Measurements from ENCODE around the gene CLEC3B. TPM values are rescaled to one million over a fixed set of nuclear protein-coding genes. Genes with fewer than 3 reads are reported as not detected.
"Not testable (repeated sequence)": the region's sequence is repeated elsewhere in the genome, so short reads cannot be mapped to it uniquely, and the experiment has no call there.

Gene CLEC3B
- polyA plus RNA-seq, 10 donors = 77.5 to 210 (median 102) TPM

- DNase-seq = no peak
These were observed 7.7 kb downstream of the CLEC3B start for GRCh38 chr3:45033791-45034190.

- peak in 1 of 3 donors; percentile 57 for DNase-seq
These were observed 8.6 kb downstream of the CLEC3B start for GRCh38 chr3:45034612-45035252.

- peak in 1 of 3 donors; percentile 77 for DNase-seq
These were observed 9.6 kb downstream of the CLEC3B start for GRCh38 chr3:45035441-45036301.

- DNase-seq = peak; percentile 89 to 92 (median 91)
These were observed 11.8 kb downstream of the CLEC3B start for GRCh38 chr3:45037720-45038455.

- DNase-seq = no peak
These were observed 15.6 kb downstream of the CLEC3B start for GRCh38 chr3:45041666-45042065.

GRCh38 chr3:45042162-45042561 lies 16.1 kb downstream of the CLEC3B start:
- no peak for DNase-seq

- peak in 2 of 3 donors; percentile 34 to 80 for DNase-seq
These were observed 17.7 kb downstream of the CLEC3B start for GRCh38 chr3:45043728-45044299.

- DNase-seq = no peak
These were observed 22.1 kb downstream of the CLEC3B start for GRCh38 chr3:45048244-45048643.

- no peak for DNase-seq
These were observed 23.7 kb downstream of the CLEC3B start for GRCh38 chr3:45049807-45050206.

- DNase-seq = no peak
These were observed 25.6 kb downstream of the CLEC3B start for GRCh38 chr3:45051685-45052084.

GRCh38 chr3:45053805-45054195 lies 27.7 kb downstream of the CLEC3B start:
- DNase-seq = not testable (repeated sequence)

GRCh38 chr3:45054196-45054857 lies 28.2 kb downstream of the CLEC3B start:
- DNase-seq = no peak

- DNase-seq = no peak
These were observed 28.9 kb downstream of the CLEC3B start for GRCh38 chr3:45055032-45055410.

- peak in 1 of 3 donors; percentile 36 for DNase-seq
These were observed 29.5 kb downstream of the CLEC3B start for GRCh38 chr3:45055411-45056143.

- no peak for DNase-seq
These were observed 30.7 kb downstream of the CLEC3B start for GRCh38 chr3:45056608-45057301.

- no peak for DNase-seq
These were observed 31.5 kb downstream of the CLEC3B start for GRCh38 chr3:45057557-45057956.

GRCh38 chr3:45059132-45059531 lies 33.0 kb downstream of the CLEC3B start:
- DNase-seq = no peak

- DNase-seq = no peak
These were observed 34.2 kb downstream of the CLEC3B start for GRCh38 chr3:45060165-45060892.

- no peak for DNase-seq
These were observed 36.6 kb downstream of the CLEC3B start for GRCh38 chr3:45062697-45063070.

Measured in muscle of back (tissue), 11 donors.